Measurements from ENCODE around the gene VMAC.

The VMAC gene

DNA sequence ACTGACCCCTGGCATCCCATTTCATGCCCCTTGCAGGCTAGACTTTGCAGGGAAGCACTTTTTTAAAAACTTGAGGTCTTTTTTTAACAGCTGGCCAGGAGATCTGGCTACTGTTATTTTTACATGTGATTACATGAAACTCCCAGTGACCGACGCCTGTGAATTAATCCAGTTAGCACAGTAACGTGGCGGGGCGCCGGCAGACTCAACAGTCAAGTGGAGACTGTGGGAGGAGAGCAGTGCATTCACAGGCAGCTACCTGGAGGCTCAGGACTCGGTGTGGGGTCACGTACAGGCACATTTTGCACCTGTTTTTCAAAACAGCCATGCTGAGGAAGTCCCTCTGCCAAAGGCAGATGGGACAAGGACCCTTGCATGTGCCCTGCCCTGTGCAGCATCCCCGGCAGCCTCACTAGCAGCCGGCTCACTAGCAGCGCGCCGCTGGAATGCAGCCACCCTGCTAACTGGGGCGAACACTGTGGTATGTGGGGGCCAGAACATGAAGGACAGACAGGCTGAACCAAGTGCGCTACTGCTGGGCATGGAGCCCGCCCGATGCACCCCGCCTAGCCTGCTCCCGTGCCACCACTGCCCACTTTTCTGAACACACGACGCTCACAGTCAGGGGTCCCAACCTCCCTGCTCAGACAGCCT lies 28.1 kb downstream of the VMAC start:
- DNase-seq, result no peak

DNA sequence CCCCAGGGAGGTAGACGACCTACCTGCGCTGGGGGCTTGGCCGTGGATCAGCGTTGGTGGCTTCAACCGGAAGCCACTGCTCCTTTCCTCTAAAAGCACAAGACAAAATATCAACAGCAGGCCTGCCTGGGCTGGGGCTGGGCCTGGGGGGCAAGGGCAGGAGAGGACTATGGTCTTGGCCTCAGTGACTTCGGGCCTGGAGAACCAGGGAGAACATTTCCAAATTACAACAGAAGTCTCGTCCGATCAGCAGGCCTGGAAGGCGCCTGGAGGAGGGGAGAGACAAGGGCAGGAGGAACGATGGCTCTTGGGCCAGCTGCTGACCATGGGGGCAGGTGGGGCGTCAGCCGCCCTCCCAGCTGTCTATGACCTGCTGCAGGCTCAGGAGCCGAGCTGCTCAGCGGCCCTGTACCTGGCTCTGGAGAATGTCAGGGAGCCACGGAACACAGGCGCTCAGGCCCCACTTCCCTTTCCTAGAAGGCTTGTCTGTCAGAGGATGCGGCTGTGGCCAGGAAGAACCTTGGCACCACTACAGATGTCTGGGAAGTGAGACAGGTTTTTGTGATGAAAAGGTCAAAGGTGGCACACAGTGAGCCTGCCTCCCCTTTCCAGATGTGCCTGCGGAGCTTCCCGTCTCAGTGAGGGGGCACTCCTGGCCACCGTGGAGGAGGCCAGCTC lies 28.9 kb downstream of the VMAC start:
- DNase-seq, result no peak

DNA sequence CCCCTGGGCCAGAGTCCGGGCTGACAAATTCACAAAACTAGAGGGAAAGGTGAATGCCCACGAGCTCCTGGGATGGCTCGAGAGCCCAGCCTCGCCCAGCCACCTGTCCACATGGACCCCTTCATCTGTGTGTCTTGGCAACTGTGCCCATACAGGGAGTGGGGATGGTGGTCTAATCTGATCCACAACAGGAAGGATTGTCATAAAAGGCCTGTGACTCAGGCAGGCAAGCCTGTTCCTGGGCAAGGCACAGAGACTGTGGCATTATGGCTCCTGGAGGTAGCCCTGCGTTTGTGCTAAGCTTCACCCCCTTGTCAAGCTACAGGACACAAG lies 29.4 kb downstream of the VMAC start:
- no peak for DNase-seq

DNA sequence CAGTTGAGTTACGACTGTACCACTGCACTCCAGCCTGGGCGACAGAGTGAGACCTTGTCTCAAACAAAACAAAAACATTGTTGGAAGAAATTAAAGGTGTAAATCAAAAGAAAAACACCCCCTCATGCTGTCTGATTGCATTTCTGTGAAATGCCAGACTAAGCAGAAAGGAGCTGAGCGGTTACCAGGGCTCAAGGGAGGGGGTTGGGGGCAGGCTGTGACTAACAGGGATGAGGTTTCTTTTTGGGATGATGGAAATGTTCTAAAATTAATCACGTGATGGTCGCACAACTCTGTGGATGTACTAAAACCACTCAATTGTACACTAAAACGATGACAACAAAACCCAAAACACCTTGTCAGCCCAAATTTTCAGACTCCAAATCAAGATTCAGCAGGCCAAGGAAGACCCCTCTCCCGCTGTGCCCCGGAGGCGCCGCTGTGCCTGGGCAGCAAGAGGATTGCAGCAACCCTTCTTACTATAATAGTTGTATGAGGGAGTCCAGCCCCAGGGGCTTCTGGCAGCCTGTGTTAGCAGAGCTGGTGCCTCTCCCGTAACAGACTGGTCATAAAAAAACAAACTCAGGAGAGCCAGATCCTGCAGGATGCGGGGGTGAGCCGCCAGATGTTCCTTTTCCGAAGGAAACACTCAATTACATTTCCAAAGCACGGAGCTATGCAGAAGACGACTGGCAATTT lies 30.3 kb downstream of the VMAC start:
- DNase-seq, result peak; percentile 57

DNA sequence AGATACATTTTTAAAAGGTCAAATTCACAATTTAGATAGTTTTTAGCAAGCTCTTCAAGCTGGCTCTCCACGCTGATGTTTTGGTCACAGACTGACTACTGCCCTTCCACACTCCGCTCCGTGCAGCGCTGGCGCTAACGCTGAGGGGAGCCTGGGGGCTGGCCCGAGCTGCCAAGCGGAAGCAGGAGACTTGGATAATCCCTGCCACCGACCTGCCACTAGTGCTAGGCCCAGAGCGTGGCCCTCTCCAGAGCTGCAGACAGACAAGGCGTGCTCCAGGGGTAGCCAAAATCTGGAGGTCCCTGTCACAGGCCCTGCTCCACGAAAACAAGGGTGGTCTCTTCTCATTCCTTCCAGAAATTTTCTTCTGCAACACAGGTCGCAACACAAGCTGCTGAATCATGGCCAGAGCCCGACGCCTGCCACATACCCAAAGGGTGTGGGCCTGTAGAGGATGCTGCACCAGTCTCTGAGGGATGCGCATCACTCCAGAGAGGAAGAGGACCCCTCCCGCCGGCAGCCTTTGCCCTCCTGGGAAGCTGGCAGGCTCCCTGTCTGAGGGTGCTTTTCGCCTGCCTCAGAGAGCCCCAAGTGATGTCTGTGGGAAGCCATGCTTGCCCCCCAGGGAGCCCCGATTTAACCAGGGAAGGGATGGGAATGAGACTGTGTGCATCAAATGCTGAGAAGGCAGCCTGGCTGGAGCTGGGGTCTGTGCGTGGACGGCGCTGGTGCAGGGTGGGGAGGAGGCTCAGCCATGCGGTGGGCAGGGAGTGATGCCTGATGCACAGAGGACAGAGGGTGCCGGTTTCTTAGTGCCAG lies 31.0 kb downstream of the VMAC start:
- no peak for DNase-seq

DNA sequence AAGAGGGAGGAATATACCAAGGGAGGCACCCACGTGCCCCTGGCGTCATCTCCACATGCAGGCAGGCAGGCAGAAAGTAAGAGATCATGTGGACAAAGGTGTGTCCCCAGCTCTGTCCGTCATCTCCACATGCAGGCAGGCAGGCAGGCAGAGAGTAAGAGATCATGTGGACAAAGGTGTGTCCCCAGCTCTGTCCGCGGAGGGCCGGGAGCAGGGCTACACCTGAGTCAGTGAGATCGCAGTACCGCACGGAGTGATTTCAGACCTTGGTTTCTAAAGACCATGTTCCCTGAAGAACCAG lies 31.6 kb downstream of the VMAC start:
- DNase-seq, result no peak

DNA sequence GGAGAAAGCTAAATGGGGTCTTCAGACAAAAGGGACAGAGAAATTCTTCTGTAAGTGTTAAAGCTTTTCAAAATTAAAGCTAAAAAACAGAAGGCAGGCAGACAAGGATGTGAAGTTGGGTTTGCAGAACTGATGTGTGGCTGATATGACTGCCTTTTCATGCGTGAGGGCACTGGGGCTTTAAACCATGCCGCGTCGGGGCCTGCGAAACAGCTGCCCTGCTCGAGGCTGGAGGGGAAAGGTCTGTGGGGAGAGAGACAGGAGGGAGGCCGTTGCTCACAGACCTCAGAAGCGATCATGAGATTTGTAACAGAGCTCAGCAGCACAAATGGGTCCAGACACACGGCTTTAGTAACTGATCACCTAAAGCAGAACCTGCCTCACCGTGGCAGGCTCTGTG lies 32.9 kb downstream of the VMAC start:
- DNase-seq, result no peak

- no peak for DNase-seq
Measured at GRCh38 chr19:5940260-5941208, 35.9 kb downstream of the VMAC start.

DNA sequence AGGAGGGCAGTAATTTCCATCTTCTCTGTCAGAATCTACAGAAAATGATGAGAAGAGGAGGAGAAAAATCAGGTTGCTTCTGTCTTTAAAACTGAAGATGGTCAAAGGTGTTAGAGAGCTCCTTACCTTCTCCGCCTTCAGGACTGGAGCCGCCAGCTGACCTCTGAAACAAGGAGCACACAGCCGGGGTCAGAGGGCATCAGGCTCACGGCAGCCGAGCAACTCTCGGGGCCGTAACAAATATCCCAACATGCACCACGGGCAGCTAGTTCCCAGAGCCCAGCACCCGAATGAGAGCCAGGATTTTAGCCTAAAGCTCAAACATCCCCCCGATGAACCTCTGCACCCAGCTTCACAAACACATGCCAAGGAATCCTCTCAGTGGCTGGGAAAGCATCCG lies 37.0 kb downstream of the VMAC start:
- DNase-seq, result no peak

- DNase-seq, result no peak
Measured at GRCh38 chr19:5943045-5943444, 38.4 kb downstream of the VMAC start.

GRCh38 chr19:5943623-5944022 lies 39.0 kb downstream of the VMAC start:
- peak; percentile 50 for DNase-seq

GRCh38 chr19:5947435-5947834 lies 42.8 kb downstream of the VMAC start:
- peak; percentile 37 for DNase-seq

DNA sequence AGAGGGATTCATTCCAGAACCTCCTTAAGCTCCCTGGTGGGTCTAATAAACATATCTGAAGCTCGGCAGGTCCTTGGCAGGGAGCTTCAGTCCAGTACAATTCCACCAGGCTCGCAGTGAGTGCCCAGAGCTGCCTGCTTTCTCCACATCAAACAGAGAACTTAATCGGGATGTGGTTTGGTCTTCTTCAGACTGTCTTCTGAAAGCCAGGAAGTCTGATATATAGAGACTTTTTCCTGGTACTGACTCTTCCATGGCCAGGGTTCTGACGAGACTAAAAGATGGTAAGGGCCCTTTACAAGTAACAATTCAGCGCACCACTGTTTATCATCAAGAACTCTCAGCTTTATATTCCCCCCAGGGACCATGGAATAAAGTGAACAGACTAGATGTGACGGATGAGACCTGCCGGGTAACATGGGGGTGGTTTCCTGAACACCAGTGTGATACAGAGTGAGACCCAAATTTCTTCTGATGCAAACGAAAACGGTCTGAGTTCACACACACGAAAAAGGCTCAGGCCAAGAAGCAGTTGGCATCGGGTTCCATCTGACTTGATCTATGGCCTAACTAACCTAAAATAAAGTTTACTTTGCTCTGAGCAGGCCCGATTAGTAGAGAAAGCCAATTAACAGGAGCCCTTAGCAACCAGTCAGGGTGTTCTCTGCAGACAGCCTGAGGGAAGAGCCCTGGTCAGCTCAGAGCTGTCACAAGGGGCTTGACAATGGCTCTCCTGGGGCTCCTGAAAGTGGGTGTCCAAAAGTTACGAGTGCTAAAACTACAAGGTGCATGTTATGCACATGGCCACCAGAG lies 44.3 kb downstream of the VMAC start:
- no peak for DNase-seq

DNA sequence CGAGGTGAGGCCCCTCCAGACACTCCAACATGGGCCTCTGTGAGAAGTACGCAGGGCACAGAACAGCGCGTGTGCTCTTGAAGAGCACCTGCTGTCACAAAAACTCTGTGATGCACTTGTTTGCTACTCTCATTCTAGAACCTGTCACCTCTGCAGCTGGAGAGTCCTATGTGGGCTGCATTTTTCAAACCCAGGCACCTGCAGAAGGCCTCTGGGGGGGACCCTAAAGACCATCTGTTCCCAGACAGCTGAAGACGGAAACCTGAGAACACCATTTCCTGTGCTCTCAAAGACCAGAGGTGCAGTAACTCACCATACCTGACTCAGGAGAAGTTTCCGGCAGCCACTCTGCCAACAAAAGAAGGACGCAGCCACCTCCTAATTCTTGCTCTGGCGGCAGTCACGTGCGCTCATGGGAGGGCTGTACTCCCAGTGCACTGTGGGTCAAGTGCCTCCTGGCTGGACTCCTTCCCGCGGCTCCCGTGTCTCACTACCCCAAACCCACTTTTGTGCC lies 45.2 kb downstream of the VMAC start:
- DNase-seq, result no peak

GRCh38 chr19:5950741-5951140 lies 46.1 kb downstream of the VMAC start:
- DNase-seq, result no peak

GRCh38 chr19:5951338-5951861 lies 46.7 kb downstream of the VMAC start:
- DNase-seq, result no peak

DNA sequence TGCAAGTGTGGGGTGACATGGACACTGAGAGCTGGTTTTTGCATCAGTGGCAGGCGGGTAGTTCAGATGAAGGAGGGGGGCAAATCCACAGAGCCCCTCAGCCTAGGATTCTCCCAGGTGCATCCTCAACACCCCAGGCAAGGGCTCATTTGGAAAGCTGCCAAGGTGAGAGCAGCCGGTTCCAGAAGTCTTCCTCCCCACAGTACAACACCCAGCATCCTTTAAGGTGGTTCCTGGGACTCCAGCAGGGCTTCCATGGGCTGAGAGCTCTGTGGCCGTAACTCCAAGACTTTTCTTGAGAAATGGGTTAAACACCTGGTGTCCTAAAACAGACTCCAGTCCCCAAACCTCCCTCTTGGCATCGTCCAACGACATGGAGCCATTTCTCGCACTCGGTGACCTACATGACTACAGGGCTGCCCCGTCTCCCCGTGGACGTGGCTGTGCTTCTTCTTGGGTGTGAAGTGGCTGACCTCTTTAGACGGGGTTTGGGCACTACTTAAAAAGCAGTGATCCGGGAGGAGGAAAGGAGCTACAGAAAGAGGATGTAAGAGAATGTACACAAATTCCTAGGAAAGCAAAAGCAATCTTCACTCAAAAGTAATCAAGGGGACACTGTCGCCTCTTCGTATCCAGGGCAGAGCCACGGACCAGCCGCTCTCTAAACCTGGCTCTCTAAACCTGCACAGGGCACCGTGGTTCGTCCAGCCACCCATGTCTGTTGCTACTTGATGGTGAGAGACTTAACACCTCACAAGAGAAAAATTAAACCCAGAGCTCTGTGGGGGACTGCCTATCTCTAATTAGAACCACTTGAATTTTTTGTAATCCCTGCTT lies 47.7 kb downstream of the VMAC start:
- DNase-seq, result no peak

DNA sequence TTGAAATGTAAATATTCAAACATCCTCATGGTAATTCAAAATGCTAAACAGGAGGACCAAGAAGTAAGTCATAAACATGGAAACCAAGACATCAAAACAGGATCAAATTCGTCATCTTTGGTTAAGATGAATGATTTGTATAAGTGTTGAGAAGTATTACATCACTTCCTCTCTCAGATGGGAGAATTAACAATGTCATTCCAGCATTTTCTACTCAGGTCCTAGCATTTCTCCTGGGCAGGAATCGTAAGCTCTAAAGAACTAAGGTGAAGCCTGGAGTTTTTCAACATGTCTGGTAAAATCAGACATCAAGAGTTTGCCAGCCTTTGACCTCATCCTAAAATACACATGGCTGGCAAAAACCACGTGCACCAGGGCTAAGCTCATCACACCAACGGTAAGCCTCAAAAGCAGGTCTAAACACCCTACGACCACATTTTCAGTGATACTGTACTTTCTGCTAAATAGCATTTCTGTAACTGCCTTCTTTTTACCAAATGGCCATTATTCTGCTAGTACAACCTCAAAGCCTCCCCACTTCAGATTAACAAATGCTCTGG lies 48.4 kb downstream of the VMAC start:
- peak; percentile 67 for DNase-seq

- DNase-seq, result no peak
Measured at GRCh38 chr19:5953680-5954213, 49.1 kb downstream of the VMAC start.

GRCh38 chr19:5954293-5954692 lies 49.6 kb downstream of the VMAC start:
- no peak for DNase-seq
